ENCODE results near the gene IGFBP5.

IGFBP5 gene, protein sequence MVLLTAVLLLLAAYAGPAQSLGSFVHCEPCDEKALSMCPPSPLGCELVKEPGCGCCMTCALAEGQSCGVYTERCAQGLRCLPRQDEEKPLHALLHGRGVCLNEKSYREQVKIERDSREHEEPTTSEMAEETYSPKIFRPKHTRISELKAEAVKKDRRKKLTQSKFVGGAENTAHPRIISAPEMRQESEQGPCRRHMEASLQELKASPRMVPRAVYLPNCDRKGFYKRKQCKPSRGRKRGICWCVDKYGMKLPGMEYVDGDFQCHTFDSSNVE

DNA sequence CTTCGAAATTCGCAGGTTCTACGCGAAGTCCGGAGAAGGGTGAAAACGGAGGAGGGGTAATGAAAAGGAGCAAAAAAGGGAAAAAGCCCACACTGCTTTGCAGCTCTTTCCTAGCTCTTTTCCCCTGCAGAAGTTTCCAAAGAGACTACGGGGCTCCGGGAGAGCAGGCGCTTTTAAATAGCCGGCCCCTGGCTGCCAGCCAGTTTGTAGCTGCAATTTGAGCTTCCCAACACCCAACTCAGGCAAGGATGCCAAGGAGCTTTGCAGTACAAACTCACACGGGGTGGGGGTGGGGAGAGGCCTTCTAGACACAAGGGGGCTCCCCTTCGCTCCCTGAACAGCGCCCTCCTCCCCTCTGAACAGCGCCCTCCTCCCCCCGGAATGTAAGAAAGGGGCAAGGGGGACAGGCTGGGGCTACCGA lies at the start of gene IGFBP5:
TSS of gene IGFBP5 (minus strand) at position 149 of the 421 bp plus-strand sequence. CDS start 774 bp downstream, outside the sequence.
- no peak for DNase-seq

DNA sequence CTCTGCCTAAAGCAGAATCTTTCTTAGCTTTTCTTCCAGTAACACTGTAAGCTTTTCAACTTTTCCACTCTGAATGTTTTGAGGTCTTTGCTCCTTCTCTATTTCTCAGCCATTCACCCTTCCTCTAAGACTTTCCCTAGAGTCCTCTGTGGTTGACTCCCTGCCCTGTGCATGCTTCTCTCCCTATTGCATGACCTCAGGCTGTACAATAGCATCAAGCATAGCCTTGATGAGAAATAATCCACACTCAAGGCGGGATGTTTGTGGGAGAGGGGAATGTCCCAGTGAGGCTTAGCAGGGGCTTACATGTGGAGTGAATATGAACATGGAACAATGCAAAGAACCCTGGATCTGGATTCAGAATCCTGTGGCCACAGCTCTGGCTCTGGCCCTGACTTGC lies 48.4 kb upstream of the IGFBP5 start:
- no peak for DNase-seq

DNA sequence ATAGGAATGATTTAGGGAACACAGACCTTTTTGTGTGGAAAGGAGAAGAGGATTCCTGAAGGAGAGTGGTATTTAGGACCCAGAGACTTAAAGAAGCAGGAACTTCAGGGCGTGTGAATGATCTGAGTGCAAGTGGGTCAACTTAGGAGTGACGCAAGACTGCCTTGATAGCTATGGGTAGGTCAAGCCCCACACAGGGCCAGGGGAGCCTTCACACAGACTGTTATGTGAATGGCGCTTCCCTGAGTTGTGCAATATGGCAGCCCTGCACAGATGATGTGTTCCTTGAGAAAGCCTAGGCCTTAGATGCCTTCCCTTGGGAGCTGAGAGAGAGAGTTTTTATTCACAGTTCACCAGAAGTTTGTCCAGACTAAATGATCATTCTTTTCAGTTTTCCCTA lies 47.1 kb upstream of the IGFBP5 start:
- no peak for DNase-seq

DNA sequence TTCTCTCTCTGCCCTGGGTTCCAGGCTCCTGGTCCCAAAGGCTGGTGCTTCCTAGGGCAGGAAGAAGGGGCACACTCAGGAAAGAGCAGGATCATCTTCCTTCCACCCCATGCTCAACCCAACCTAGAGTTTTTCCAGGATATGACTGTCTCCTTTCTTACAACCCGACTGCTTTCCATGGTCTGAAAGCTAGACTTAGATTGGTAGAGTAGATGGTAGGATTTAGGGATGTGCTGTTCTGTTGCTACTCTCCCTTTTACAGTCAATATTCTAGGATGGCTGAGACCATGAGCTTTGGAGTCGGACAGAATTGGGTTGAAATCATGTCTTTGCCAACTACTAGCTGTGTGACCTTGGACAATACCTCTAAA lies 45.9 kb upstream of the IGFBP5 start:
- no peak for DNase-seq

DNA sequence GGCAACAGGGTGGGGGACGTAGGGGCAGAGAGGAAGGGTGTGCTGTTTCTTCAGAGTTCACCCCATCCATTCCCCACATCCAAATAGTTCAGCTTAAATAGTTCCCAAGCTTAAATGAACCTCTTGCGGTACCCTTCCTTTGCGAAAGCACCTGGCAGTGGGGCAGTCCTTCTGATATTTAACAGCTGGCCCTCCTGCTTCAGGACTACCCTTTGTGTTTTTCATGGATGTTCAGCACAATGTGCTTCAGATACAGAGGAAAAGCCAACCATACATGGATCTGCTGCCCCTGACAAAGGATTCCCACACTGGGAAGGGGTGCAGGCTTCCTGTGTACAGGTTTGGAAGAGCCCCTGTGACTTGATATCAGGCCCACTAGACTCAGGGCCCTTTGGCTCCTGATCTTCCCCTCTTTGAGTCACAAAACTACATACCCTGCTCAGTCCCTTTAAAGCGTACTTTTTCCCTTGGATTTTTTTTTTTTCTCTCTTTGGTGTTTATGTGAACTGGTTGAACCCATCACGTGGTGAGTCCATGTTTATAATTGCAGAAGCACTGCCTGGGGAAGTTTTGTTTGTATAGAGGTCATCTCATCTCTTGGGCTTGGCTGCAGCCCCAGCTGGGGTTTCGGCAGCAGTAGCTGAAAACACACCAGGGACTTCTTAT lies 45.3 kb upstream of the IGFBP5 start:
- no peak for DNase-seq

DNA sequence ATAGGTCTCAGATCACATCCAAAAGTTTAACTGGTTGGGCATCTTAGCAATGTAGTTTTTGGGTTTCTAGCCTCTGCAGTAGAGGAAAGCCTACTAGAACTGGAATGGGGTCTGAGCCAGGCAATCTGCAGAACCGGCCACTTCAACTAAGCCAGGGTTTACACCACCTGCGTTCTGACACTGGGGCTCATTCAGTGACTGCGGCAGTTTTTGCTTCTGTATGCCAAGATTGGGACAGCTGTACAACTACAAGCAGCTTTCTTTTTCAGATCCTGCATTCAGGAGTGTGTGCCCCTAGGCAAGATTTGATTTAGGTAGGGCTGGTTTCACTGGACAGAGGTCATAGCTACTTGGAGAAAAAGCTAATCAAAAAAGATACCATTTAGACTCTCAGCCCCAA lies 43.7 kb upstream of the IGFBP5 start:
- no peak for DNase-seq

DNA sequence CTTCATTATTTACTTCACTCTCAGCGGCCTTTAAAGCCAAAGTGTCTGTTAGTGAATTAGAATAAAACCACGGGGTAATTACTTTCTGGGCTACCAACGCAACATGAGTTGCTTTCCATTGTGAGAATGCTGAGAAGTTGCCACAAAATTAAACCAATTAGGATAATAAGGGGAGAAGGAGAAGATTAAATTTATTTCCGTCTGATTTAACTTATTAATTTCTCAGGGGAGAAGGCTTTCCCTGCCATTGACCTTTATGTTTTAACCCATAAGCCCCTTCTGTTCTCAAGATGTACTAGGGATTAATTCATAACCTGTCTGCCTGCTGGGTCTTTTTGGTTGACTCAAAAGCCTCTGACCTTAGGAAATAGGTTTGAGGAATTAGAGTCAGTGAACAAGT lies 42.3 kb upstream of the IGFBP5 start:
- no peak for DNase-seq

DNA sequence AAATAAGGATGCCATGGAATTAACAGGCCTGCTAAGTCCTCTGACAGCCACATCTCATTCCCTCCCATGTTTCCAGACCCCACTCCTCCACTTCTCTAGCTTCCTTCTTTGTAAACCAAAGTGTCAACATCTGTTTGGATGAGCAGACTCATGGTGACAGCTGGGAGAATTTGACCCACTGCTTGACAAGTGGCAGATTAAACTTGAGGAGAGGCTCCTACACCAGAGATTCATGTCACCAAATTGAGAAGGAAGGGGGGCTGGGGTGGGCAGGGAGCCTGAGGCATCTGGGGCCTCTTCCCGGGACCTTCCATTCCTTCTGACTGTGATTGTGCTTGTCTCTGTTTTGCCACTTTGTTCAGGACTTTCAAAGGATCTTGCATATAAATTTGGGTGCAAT lies 41.0 kb upstream of the IGFBP5 start:
- no peak for DNase-seq

DNA sequence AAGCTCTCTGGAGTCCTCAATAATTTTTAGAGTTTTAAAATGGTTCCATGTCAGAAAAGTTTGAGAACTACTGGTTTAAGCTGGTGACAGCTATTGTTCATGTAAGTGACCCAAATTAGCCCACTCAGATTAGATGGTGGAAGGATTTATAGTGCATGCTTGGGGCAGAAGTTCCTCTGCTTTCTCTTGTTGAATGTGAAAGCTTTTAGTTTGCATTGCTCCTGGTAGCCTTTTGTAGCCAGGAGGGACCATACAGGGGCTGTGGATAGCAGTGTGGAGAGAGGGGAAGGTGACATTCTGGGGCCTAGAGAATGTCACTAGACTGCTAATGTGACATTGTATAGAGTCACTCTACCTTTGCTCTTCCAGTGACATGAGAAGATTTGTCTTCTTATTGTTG lies 40.3 kb upstream of the IGFBP5 start:
- no peak for DNase-seq

DNA sequence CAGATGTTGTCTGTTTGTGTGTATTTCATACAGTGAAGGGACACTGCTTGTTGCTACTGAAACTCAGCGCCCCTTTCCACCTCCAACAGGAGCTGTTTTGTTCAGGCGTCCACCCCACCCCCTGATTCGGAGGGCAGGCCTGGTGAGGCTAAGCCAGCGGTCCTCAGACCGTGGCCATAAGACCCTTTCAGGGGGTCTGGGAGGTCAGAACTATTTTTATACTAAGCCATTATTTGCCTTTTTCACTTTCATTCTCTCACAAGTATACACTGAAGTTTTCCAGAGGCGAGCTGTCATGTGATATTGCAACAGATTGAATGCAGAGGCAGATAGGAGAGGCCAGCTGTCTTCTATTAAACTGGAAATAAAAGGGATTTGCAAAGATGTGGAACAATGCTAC lies 39.7 kb upstream of the IGFBP5 start:
- no peak for DNase-seq

DNA sequence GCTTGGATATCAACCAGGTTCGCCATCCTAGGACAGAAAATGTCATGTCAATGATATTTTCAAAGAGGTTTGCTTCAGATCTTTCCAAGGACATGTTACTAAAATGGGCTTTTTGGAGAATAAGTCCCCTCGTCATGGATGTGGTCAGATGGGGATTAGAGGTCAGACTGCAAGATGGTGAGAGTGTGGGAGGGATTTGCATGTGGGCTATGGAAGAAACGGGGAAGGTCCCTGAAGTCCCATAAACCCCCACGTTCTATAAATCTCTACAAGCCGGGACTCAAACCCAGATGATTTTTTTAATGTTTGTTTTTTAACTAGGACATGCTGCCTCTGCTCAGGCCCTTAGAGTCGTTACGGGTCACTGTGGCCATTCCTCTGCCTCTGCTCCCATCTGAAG lies 37.7 kb upstream of the IGFBP5 start:
- no peak for DNase-seq

DNA sequence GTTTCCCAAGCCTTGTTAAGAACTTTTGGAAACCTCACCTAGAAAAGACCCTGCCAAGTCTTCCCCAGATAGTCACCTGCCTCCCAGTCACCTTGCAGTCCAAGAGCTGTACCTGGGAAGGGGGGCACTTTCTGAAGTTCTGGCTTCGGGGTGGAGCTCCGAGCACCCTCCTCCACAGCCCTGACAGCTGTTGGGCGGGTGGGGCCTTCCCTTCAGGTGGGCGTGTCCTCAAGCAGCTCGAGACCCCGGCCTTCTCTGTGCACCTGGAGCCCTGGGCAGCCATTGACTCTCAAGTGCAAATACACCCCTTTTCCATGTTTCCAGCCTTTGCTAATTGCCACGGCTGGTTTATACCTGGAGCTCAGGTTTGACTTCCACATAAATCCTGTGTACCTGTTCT lies 37.0 kb upstream of the IGFBP5 start:
- no peak for DNase-seq

DNA sequence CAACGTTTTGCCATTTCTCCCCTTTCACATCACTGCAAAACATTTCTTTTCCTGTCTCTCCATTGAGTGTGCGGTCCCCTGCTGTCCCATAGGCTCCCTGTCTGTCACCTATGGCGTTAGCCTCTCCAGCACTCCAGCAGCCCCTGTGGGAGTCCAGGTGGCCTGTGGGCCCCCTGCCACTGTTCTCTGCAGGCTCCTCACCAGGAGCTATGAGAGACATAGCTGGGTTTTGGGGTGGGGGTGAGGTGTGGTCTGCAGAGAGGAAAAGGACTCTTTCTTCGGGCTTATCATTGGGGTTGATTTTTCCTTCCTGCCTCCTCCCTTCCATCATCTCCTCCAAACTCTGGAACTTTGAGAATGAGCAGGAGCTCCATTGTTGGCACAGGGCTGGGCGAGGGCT lies 36.1 kb upstream of the IGFBP5 start:
- no peak for DNase-seq

DNA sequence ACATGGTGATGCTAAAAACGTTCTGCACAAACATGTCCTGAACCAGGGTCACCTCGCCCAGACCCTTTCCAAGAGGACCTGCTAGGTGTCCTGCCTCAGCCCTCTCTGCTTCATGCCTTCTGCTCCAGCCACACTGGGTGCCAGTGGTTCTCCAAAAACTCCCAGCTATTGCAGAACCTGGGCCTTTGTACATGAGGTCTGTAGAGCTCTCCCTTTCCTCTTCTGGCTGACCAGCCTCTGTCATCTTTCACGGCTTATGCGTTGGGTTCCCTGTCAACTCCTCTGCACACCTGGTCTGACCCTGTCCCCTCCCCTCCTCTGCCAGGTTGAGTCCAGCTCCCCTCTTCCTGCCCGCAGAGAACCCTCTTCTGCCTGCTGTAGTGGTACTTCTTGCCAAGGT lies 35.5 kb upstream of the IGFBP5 start:
- no peak for DNase-seq

DNA sequence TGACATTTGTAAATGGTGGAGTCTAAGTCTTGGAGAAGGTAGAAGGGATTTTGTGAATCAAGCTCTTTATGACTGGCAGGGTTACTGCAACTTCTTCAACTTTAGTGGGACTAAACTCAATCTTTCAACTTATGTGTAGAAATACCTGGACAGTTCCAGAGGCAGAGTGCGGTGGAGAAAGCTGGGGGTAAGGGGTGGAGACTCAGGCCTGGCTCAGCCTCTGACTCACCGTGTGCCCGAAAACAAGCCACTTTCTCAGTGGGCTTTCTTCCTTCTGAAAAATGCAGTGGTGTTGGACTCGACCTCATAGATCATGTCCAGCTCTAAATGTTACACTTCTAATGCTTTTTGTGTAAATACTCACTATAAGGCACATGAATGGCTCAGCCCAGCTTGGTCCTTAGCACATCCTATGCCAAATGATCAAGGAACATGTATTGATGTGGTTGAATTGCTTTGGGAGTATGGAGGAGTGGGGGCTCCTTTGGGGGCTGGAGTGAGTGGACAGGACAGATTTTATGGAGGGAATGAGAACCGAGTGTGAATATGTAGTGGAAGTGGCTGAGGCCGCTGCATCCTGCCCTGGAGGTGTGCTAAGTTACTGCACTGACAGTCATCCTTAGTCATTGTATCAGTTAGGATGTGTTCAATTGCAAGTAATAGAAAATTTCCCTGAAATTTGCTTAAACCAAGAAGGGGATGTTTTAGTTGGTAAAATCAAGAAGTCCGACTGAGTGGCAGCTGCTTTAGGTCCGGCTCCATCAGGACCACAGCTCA lies 32.2 kb upstream of the IGFBP5 start:
- DNase-seq: no peak

DNA sequence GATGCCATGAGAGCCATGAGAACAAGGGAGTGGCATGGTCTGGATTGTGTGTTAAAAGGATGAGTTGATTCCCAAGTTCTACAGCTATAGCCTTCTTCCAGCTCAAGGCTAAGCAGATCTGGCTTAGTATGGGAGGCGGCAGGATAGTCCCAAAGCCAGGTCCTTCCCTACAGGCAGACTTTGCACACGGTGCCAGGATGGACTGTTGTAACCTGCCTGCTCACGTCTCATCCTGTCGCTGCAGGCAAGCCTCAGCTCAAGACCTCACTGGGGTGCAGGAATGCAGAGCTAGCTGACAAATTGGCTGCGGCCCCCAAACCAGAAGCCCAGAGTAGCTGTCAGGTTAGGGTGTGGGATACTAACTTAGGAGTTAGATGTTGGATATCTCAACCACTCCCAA lies 28.8 kb upstream of the IGFBP5 start:
- DNase-seq: no peak

DNA sequence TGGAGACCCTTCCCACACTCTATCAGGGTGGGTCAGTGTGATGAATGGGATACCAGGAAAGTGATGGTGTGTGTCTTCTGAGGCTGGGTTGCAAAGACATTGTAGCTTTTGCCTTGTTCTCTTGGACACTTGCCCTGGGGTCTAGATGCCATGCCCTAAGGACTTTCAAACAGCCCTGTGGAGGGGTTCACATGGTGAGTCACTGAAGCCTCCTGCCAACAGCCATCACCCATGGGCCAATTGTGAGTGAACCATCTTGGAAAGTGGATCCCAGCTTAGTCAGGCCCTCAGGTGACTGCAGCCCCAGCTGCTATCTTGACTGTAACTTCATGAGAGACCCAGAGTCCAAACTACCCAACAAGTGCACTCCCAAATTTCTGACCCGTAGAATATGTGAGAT lies 25.8 kb upstream of the IGFBP5 start:
- no peak for DNase-seq

DNA sequence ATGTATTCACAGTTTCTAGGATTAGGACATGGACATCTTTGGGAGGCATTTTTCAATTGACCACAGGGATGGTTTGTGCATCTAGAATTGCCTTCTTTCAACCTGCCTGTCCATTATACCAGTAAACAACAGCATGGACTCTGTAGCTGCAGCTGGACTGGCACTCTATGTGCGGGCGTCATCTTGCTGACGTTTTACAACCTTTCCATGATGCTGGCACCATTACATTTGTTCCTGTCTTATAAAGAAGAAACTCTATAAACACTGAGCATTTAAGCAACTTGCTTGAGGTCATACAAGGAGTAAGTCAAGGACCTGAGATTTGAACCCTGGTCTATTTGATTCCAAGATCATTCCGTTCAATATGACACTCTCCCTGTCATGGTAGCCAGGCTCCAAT lies 25.4 kb upstream of the IGFBP5 start:
- no peak for DNase-seq

DNA sequence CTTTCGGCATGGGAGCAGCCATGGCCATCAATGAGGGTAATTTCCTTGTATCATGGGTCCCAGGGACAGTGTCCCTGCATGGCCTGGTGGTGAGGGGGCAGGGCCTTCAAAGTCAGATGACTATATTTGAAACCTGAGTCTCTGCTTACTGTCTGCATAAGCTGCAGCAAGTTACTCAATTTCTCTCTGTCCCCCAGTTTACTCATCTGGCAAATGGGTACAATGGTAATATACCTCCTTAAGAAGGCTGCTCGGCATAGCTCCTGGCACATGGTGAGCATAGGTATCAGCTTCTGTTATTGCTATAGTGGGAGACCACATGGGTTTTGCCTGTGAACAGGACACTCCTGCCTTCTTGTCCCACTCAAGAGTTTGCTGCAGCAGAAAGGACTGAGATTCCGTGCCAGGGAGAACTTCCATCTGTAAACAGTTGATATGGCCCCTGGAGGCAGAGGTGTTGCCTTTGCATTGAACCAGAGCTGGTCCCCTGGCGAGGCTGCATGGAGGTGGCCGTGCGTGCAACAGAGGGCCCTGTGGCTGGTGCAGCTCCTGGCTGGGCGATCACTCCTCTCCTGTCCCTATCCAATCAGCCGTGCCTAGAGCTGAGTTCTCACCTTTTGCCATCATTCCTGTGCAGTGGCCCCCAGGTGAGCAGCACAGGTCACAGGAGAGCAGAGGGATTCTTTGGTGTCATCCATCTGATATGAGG lies 22.7 kb upstream of the IGFBP5 start:
- DNase-seq: no peak

DNA sequence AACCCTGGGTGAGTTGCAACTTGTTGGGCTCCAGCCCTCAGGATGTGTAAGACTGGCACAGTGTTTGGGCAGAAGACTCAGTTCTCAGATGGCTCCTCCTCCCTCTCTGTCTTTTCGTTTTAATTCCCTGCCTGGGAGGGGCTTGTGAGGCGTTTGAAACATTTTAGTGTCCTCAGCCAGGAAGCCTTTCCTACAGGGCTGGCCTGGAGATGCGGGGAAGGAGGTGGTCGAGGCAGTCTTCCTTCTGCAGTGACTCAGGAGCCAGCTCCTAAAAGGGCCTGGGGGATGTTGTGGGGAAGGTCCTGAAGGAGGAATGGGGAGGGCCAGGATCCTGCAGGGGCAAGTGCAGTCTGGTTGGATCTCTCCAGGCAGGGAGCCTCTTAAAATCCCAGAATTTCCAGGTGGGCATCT lies 22.1 kb upstream of the IGFBP5 start:
- DNase-seq: no peak

DNA sequence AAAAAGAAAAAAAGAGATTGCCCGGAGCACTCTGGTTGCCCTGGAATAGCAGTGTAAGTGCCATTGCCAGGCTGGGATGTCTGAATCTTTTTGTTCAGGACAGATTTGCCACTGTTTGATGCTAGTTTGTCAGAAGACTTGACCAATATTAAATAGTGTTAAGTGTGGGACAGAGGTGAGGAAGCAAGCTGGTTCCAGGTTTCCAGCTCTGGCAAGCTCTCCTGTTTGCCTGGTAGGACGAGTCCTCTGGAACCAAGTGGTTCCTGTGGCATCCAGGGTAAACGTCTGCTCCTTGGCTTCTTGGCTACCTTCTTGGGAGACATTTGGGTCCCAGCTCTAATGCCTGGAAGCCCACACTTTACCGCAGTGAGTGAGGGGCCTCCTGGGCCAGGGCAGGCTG lies 20.8 kb upstream of the IGFBP5 start:
- no peak for DNase-seq

DNA sequence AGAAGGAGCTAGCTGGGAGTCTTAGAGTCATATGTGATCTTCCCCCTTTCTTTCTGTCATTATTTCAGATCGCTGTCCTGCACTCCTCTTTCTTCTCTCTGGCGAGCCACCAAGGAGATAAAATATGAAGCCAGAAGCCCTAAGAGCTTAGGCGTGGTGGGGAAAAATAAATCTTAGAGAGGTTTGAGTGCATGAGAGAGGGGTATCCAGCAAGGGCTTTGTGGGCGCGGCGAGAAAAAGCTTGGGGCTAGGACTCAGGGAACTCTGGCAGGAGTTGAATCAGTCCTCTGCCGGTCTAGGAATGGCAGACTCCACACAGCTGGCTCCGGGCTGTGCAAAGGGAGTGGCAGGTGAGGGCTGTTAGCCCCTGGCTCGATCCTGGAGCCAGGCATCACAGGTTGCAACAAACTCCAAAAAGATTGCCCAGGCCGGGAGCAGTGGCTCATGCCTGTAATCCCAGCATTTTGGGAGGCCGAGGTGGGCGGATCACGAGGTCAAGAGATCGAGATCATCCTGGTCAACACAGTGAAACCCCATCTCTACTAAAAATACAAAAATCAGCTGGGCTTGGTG lies 20.1 kb upstream of the IGFBP5 start:
- no peak for DNase-seq

DNA sequence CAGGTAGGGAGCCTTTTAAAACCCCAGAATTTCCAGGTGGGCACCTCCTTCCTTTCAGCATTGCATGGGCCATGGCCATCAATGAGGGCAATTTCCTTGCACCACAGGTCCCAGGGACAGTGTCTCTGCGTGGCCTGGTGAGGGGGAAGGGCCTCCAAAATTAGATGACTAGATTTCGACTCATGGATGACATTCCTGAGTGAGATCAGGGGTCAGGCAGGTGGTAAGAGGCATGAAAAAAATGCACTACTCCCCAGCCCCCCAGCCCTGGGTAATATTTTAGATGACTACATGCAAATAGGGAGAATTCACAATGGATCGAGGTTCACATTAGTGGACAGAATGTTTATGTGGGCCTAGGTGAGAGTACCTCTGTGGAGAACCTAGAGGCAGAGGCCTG lies 19.0 kb upstream of the IGFBP5 start:
- DNase-seq: no peak

Measured in stimulated activated CD8-positive, alpha-beta memory T cell treated with anti-CD3 and anti-CD28 coated beads, Interleukin-4, amount 100 ng/mL, for 48 hours (primary cell).